Measurements from ENCODE around the gene PHF12.

DNA sequence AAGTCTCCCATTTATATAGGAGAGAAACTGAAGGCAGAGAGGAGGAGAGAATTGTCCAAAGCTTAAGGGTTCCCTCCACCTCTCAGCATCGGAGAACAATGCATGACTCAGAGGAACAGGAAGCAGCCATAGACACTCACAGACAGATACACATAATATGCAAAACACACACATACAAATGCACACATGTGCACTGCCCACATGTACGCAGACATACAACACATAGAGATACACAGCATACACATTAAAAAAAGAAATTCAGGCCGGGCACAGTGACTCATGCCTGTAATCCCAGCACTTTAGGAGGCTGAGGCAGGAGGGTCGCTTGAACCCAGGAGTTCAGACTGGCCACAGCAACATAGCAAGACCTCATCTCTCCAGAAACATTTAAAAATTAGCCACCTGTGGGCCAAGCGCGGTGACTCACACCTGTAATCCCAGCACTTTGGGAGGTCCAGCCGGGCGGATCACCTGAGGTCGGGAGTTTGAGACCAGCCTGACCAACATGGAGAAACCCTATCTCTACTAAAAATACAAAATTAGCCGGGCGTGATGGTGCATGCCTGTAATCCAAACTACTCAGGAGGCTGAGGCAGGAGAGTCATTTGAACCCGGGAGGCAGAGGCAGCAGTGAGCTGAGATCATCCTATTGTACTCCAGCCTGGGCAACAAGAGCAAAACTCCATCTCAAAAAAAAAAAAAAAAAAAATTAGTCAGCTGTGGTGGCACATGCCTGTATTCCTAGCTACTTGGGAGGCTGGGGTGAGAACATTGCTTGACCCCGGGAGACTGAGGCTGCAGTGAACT lies 85.2 kb downstream of the PHF12 start:
- TF ChIP-seq EZH2phosphoT487 (IDR thresholded peaks at IDR 0.05; ENCODE audit: borderline replicate concordance) (no peak), ZNF274 (IDR thresholded peaks at IDR 0.05; ENCODE audit: low read depth, low read length) (no peak)
- TF ChIP-seq, protein P1, sequence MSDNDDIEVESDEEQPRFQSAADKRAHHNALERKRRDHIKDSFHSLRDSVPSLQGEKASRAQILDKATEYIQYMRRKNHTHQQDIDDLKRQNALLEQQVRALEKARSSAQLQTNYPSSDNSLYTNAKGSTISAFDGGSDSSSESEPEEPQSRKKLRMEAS (IDR thresholded peaks at IDR 0.05), result no peak
